HL-60 (cell line): ENCODE results near the gene ZFP62.

Experiments
- GABPA ChIP-seq: IDR thresholded peaks from 2 replicates; pipeline ENCODE4 v1.6.1; 2012; ENCODE audit warnings: low read depth
- POLR2AphosphoS5 ChIP-seq: IDR thresholded peaks from 2 replicates; pipeline ENCODE4 v1.6.1; 2012; ENCODE audit warnings: low read depth
- TF ChIP-seq, protein P1 (sequence below): IDR thresholded peaks from one replicate; pipeline ENCODE4 v1.5.1; 2011; ENCODE audit warnings: low read length, control low read depth, inconsistent platforms; ENCODE audit not compliant: insufficient read depth
- TF ChIP-seq, protein P2 (sequence below): IDR thresholded peaks from 2 replicates; pipeline ENCODE4 v1.6.1; 2012; ENCODE audit warnings: low read depth; ENCODE audit not compliant: insufficient replicate concordance

DNA sequence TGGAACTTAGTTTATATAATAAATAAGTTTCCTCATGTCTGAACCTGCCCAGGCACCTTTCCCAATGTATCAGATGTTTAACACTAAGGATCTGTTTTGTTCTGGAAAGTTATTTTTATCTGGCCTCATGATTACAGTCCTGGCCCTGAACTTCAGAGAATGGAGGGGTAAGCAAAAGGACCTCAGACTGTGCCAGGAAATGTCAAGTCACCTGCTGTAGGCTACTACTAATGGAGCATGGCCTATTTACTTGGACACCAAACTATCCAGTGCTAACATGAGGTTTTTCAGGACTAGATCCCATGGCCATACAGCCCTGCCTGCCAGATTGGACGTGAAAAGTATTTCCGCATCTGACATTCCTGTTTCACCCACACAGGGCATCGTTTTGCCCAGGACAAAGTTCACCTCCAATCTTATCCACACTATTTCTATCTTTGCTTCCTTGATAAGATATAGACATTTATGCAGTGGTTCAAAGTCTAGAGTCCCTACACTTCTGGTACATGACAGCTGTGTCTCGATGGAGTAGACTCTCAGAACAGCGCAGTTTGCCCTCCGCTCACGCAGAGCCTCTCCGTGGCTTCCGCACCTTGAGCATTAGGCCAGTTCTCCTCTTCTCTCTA, 37.7 kb upstream of the ZFP62 start, which contains the start of gene BTNL8:
- TF ChIP-seq, protein P1, sequence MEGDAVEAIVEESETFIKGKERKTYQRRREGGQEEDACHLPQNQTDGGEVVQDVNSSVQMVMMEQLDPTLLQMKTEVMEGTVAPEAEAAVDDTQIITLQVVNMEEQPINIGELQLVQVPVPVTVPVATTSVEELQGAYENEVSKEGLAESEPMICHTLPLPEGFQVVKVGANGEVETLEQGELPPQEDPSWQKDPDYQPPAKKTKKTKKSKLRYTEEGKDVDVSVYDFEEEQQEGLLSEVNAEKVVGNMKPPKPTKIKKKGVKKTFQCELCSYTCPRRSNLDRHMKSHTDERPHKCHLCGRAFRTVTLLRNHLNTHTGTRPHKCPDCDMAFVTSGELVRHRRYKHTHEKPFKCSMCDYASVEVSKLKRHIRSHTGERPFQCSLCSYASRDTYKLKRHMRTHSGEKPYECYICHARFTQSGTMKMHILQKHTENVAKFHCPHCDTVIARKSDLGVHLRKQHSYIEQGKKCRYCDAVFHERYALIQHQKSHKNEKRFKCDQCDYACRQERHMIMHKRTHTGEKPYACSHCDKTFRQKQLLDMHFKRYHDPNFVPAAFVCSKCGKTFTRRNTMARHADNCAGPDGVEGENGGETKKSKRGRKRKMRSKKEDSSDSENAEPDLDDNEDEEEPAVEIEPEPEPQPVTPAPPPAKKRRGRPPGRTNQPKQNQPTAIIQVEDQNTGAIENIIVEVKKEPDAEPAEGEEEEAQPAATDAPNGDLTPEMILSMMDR: no peak
- TF ChIP-seq, protein P2, sequence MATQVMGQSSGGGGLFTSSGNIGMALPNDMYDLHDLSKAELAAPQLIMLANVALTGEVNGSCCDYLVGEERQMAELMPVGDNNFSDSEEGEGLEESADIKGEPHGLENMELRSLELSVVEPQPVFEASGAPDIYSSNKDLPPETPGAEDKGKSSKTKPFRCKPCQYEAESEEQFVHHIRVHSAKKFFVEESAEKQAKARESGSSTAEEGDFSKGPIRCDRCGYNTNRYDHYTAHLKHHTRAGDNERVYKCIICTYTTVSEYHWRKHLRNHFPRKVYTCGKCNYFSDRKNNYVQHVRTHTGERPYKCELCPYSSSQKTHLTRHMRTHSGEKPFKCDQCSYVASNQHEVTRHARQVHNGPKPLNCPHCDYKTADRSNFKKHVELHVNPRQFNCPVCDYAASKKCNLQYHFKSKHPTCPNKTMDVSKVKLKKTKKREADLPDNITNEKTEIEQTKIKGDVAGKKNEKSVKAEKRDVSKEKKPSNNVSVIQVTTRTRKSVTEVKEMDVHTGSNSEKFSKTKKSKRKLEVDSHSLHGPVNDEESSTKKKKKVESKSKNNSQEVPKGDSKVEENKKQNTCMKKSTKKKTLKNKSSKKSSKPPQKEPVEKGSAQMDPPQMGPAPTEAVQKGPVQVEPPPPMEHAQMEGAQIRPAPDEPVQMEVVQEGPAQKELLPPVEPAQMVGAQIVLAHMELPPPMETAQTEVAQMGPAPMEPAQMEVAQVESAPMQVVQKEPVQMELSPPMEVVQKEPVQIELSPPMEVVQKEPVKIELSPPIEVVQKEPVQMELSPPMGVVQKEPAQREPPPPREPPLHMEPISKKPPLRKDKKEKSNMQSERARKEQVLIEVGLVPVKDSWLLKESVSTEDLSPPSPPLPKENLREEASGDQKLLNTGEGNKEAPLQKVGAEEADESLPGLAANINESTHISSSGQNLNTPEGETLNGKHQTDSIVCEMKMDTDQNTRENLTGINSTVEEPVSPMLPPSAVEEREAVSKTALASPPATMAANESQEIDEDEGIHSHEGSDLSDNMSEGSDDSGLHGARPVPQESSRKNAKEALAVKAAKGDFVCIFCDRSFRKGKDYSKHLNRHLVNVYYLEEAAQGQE: no peak
- TF ChIP-seq POLR2AphosphoS5 (no peak), GABPA (no peak)
